ENCODE measurements around the gene PTMS. TPM values are rescaled to one million over a fixed set of nuclear protein-coding genes. Genes with fewer than 3 reads are reported as not detected.
A peak's percentile ranks its signal among the peaks of the same experiment; 100 is the strongest.

Gene PTMS
- total and polyA plus RNA-seq, 4 donors = 358 to 584 (median 473) TPM

GRCh38 chr12:6819106-6820030 is 53.2 kb downstream of the PTMS start:
- Histone ChIP-seq H3K4me1 (ENCODE audit: control insufficient read depth in 1 of 2, insufficient read depth in 2 of 2, low read length in 2 of 2) (no peaks in the 10 kb centered on the region), H3K36me3 (ENCODE audit: control insufficient read depth in 1 of 2, insufficient read depth in 2 of 2, low read length in 1 of 2) (no peaks in the 10 kb centered on the region), H3K27me3 (ENCODE audit: control insufficient read depth in 1 of 2, insufficient read depth in 2 of 2, low read length in 1 of 2) (no peaks in the 10 kb centered on the region), H3K27ac (ENCODE audit: low read depth in 1 of 2, low read length in 2 of 2) (no peak overlapping the region), H3K9me3 (ENCODE audit: control insufficient read depth, low read length) (no peaks in the 10 kb centered on the region), H3K4me3 (ENCODE audit: low read length in 2 of 2) (no peak overlapping the region)
- intact Hi-C loops (cut with DNase I) = loop anchor here in 1 of 2 donors (10.0 kb wide), 1 partner anchor 205 kb away; no protein-coding TSS in a partner anchor
- ATAC-seq (ENCODE audit: low FRiP score) = no peak
- 79 to 83% methylated on average over 12 to 13 of the region's 13 CpGs for WGBS, 2 donors
- peak in 1 of 2 donors; percentile 43 for DNase-seq

- DNase-seq = peak in 1 of 2 donors; percentile 28
- Histone ChIP-seq H3K36me3 (ENCODE audit: control insufficient read depth in 1 of 2, insufficient read depth in 2 of 2, low read length in 1 of 2) (no peaks in the 10 kb centered on the region), H3K4me1 (ENCODE audit: control insufficient read depth in 1 of 2, insufficient read depth in 2 of 2, low read length in 2 of 2) (no peaks in the 10 kb centered on the region), H3K4me3 (ENCODE audit: low read length in 2 of 2) (no peak overlapping the region), H3K27ac (ENCODE audit: low read depth in 1 of 2, low read length in 2 of 2) (no peak overlapping the region), H3K9me3 (ENCODE audit: control insufficient read depth, low read length) (no peaks in the 10 kb centered on the region), H3K27me3 (ENCODE audit: control insufficient read depth in 1 of 2, insufficient read depth in 2 of 2, low read length in 1 of 2) (no peaks in the 10 kb centered on the region)
- intact Hi-C loops (cut with DNase I) = loop anchor here in 1 of 2 donors (10.0 kb wide), 1 partner anchor 205 kb away; no protein-coding TSS in a partner anchor
- ATAC-seq (ENCODE audit: low FRiP score) = no peak
- WGBS, 2 donors = 73 to 74% methylated on average over 5 of the region's 5 CpGs
These were observed 54.0 kb downstream of the PTMS start for GRCh38 chr12:6820166-6820565.

Other genes starting within 250 kb of the PTMS start
- 1,000 to 10,000 TPM; 1,856 to 2,021 TPM for gene GAPDH, start 231.8 kb upstream of the PTMS start, total RNA-seq
- gene GAPDH, start 231.8 kb upstream of the PTMS start, polyA plus RNA-seq = 1,000 to 10,000 TPM; 2,047 to 3,012 TPM
- 10 to 100 TPM; 28.5 to 60.8 TPM for gene IFFO1, start 210.3 kb upstream of the PTMS start, total RNA-seq
- gene IFFO1, start 210.3 kb upstream of the PTMS start, polyA plus RNA-seq = 100 to 1,000 TPM in 1 of 2 donors, 10 to 100 TPM in 1; 11.1 to 110 TPM
- gene NOP2, start 198.1 kb upstream of the PTMS start, total RNA-seq = 10 to 100 TPM; 24.8 to 27.8 TPM
- gene NOP2, start 198.1 kb upstream of the PTMS start, polyA plus RNA-seq = 10 to 100 TPM in 1 of 2 donors, 1 to 10 TPM in 1; 5.4 to 18.8 TPM
- 100 to 1,000 TPM; 174 to 195 TPM for gene CHD4, start 159.0 kb upstream of the PTMS start, total RNA-seq
- 100 to 1,000 TPM in 1 of 2 donors, 10 to 100 TPM in 1; 73.1 to 110 TPM for gene CHD4, start 159.0 kb upstream of the PTMS start, polyA plus RNA-seq
- 1 to 10 TPM; 2.5 to 3.7 TPM for gene LPAR5, start 130.4 kb upstream of the PTMS start, total RNA-seq
- under 1 TPM; 0.51 to 0.88 TPM for gene LPAR5, start 130.4 kb upstream of the PTMS start, polyA plus RNA-seq
- 1 to 10 TPM; 1.8 to 5.2 TPM for gene ACRBP, start 118.9 kb upstream of the PTMS start, total RNA-seq
- gene ACRBP, start 118.9 kb upstream of the PTMS start, polyA plus RNA-seq = under 1 TPM in 1 of 2 donors, not detected in 1; 0.25 TPM
- 10 to 100 TPM; 19.7 to 43.3 TPM for gene ING4, start 103.2 kb upstream of the PTMS start, total RNA-seq
- gene ING4, start 103.2 kb upstream of the PTMS start, polyA plus RNA-seq = 10 to 100 TPM; 45.3 to 63.7 TPM
- gene ZNF384, start 77.0 kb upstream of the PTMS start, total RNA-seq = 10 to 100 TPM; 54.4 to 66.7 TPM
- gene ZNF384, start 77.0 kb upstream of the PTMS start, polyA plus RNA-seq = 10 to 100 TPM; 23.2 to 49.3 TPM
- 10 to 100 TPM in 1 of 2 donors, 1 to 10 TPM in 1; 1.2 to 10.7 TPM for gene PIANP, start 65.5 kb upstream of the PTMS start, total RNA-seq
- gene PIANP, start 65.5 kb upstream of the PTMS start, polyA plus RNA-seq = 1 to 10 TPM; 4.3 to 7.5 TPM
- gene COPS7A, start 42.3 kb upstream of the PTMS start, total RNA-seq = 10 to 100 TPM; 47.0 to 50.1 TPM
- gene COPS7A, start 42.3 kb upstream of the PTMS start, polyA plus RNA-seq = 10 to 100 TPM; 43.8 to 70.5 TPM
- 100 to 1,000 TPM; 110 to 144 TPM for gene MLF2, start 13.2 kb upstream of the PTMS start, total RNA-seq
- 100 to 1,000 TPM; 134 to 141 TPM for gene MLF2, start 13.2 kb upstream of the PTMS start, polyA plus RNA-seq
- gene LAG3, start 6.2 kb downstream of the PTMS start, total RNA-seq = 1 to 10 TPM; 1.2 to 1.8 TPM
- gene LAG3, start 6.2 kb downstream of the PTMS start, polyA plus RNA-seq = 1 to 10 TPM in 1 of 2 donors, under 1 TPM in 1; 0.25 to 2.4 TPM
- 10 to 100 TPM; 20.1 to 40.6 TPM for gene CD4, start 23.2 kb downstream of the PTMS start, total RNA-seq
- gene CD4, start 23.2 kb downstream of the PTMS start, polyA plus RNA-seq = 10 to 100 TPM in 1 of 2 donors, 1 to 10 TPM in 1; 2.1 to 14.3 TPM
- 10 to 100 TPM in 1 of 2 donors, 1 to 10 TPM in 1; 4.4 to 16.6 TPM for gene GPR162, start 55.5 kb downstream of the PTMS start, total RNA-seq
- 10 to 100 TPM in 1 of 2 donors, 1 to 10 TPM in 1; 6.0 to 17.2 TPM for gene GPR162, start 55.5 kb downstream of the PTMS start, polyA plus RNA-seq
- gene P3H3, start 62.0 kb downstream of the PTMS start, total RNA-seq = 10 to 100 TPM; 43.5 to 66.3 TPM
- gene P3H3, start 62.0 kb downstream of the PTMS start, polyA plus RNA-seq = 10 to 100 TPM; 23.4 to 93.3 TPM
- gene GNB3, start 74.6 kb downstream of the PTMS start, total RNA-seq = 10 to 100 TPM in 1 of 2 donors, 1 to 10 TPM in 1; 8.2 to 13.7 TPM
- gene GNB3, start 74.6 kb downstream of the PTMS start, polyA plus RNA-seq = 10 to 100 TPM in 1 of 2 donors, 1 to 10 TPM in 1; 6.0 to 32.9 TPM
- 1 to 10 TPM in 1 of 2 donors, under 1 TPM in 1; 0.42 to 2.1 TPM for gene CDCA3, start 84.9 kb downstream of the PTMS start, total RNA-seq
- gene CDCA3, start 84.9 kb downstream of the PTMS start, polyA plus RNA-seq = 10 to 100 TPM in 1 of 2 donors, 1 to 10 TPM in 1; 3.6 to 12.6 TPM
- gene USP5, start 85.8 kb downstream of the PTMS start, total RNA-seq = 10 to 100 TPM; 59.5 to 64.6 TPM
- 10 to 100 TPM; 26.7 to 47.0 TPM for gene USP5, start 85.8 kb downstream of the PTMS start, polyA plus RNA-seq
- gene TPI1, start 101.2 kb downstream of the PTMS start, total RNA-seq = 100 to 1,000 TPM; 317 TPM
- 100 to 1,000 TPM; 310 to 314 TPM for gene TPI1, start 101.2 kb downstream of the PTMS start, polyA plus RNA-seq
- gene SPSB2, start 106.9 kb downstream of the PTMS start, total RNA-seq = 10 to 100 TPM in 1 of 2 donors, 1 to 10 TPM in 1; 4.2 to 10.2 TPM
- gene SPSB2, start 106.9 kb downstream of the PTMS start, polyA plus RNA-seq = 10 to 100 TPM; 11.1 to 14.3 TPM
- 10 to 100 TPM in 1 of 2 donors, 1 to 10 TPM in 1; 5.3 to 11.2 TPM for gene LRRC23, start 138.5 kb downstream of the PTMS start, total RNA-seq
- 10 to 100 TPM; 16.8 to 20.8 TPM for gene LRRC23, start 138.5 kb downstream of the PTMS start, polyA plus RNA-seq
- 10 to 100 TPM; 59.0 to 79.5 TPM for gene ENO2, start 148.2 kb downstream of the PTMS start, total RNA-seq
- gene ENO2, start 148.2 kb downstream of the PTMS start, polyA plus RNA-seq = 100 to 1,000 TPM in 1 of 2 donors, 10 to 100 TPM in 1; 14.7 to 116 TPM
- 100 to 1,000 TPM; 138 to 146 TPM for gene ATN1, start 161.6 kb downstream of the PTMS start, total RNA-seq
- 100 to 1,000 TPM in 1 of 2 donors, 10 to 100 TPM in 1; 22.7 to 149 TPM for gene ATN1, start 161.6 kb downstream of the PTMS start, polyA plus RNA-seq
- gene RNU7-1, start 177.5 kb downstream of the PTMS start, total RNA-seq = not detected
- gene RNU7-1, start 177.5 kb downstream of the PTMS start, polyA plus RNA-seq = not detected
- gene C12orf57, start 177.7 kb downstream of the PTMS start, total RNA-seq = 100 to 1,000 TPM; 197 to 233 TPM
- 1,000 to 10,000 TPM in 1 of 2 donors, 100 to 1,000 TPM in 1; 849 to 1,017 TPM for gene C12orf57, start 177.7 kb downstream of the PTMS start, polyA plus RNA-seq
- gene PTPN6, start 185.0 kb downstream of the PTMS start, total RNA-seq = 10 to 100 TPM; 29.8 to 42.3 TPM
- 10 to 100 TPM; 10.1 to 25.7 TPM for gene PTPN6, start 185.0 kb downstream of the PTMS start, polyA plus RNA-seq
- gene PHB2, start 204.3 kb downstream of the PTMS start, total RNA-seq = 100 to 1,000 TPM in 1 of 2 donors, 10 to 100 TPM in 1; 97.9 to 117 TPM
- 100 to 1,000 TPM; 105 to 139 TPM for gene PHB2, start 204.3 kb downstream of the PTMS start, polyA plus RNA-seq
- 10 to 100 TPM; 30.2 to 31.6 TPM for gene EMG1, start 204.6 kb downstream of the PTMS start, total RNA-seq
- gene EMG1, start 204.6 kb downstream of the PTMS start, polyA plus RNA-seq = 10 to 100 TPM; 15.4 to 24.4 TPM